Mesothelial cell of epicardium (in vitro differentiated cells): ENCODE data around the gene SKA3. TPM values are rescaled to one million over a fixed set of nuclear protein-coding genes. Genes with fewer than 3 reads are reported as not detected.
"Not testable (repeated sequence)": the region's sequence is repeated elsewhere in the genome, so short reads cannot be mapped to it uniquely, and the experiment has no call there.

Experiments used
- DNase-seq, 2 experiments: peaks; one replicate each; pipeline ENCODE4 v3.0.0; 2021; ENCODE audit warnings: low spot score in 2 of 2; ENCODE audit not compliant: unreplicated experiment in 2 of 2
- H3K27ac Mint-ChIP-seq: 2 replicates; pipeline ENCODE4 v1.8.0; 2021; ENCODE audit warnings: mixed read lengths
- H3K27me3 Mint-ChIP-seq: 2 replicates; pipeline ENCODE4 v1.8.0; 2021; ENCODE audit warnings: low read depth, mixed read lengths
- H3K36me3 Mint-ChIP-seq: 2 replicates; pipeline ENCODE4 v1.8.0; 2021; ENCODE audit warnings: mixed read lengths
- H3K4me1 Mint-ChIP-seq: 2 replicates; pipeline ENCODE4 v1.8.0; 2021; ENCODE audit warnings: mixed read lengths
- H3K4me3 Mint-ChIP-seq: 2 replicates; pipeline ENCODE4 v1.8.0; 2021; ENCODE audit warnings: mild to moderate bottlenecking, moderate library complexity, mixed read lengths
- H3K9me3 Mint-ChIP-seq: 2 replicates; pipeline ENCODE4 v1.8.0; 2021; ENCODE audit warnings: mixed read lengths
- CTCF ChIP-seq: fragments of 200-600 bp; sonication (generic); IDR thresholded peaks from one replicate; pipeline ENCODE4 v1.5.0; 2021; ENCODE audit warnings: antibody characterized with exemption; ENCODE audit not compliant: unreplicated experiment
- total RNA-seq: library from RNA; stranded (reverse); gene quantifications from 3 replicates; pipeline ENCODE4 v1.2.1, GENCODE V29; 2021

SKA3 gene
- total RNA-seq, 1 donor from 2014 or later: 9.3 TPM

GRCh38 chr13:21147827-21148226 is 28.5 kb downstream of the SKA3 start:
- no peak for TF ChIP-seq CTCF
- peaks cover 18% of the 10 kb centered on the region for H3K36me3 Mint-ChIP-seq
- H3K27ac Mint-ChIP-seq: no peak overlapping the region
- H3K4me1 Mint-ChIP-seq: peaks cover 7% of the 10 kb centered on the region
- no peak overlapping the region for H3K4me3 Mint-ChIP-seq
- H3K9me3 Mint-ChIP-seq: no peaks in the 10 kb centered on the region
- H3K27me3 Mint-ChIP-seq: no peaks in the 10 kb centered on the region
- no peak for DNase-seq

- H3K9me3 Mint-ChIP-seq: no peaks in the 10 kb centered on the region
- peak overlapping the region; percentile 51 for H3K4me3 Mint-ChIP-seq
- no peaks in the 10 kb centered on the region for H3K27me3 Mint-ChIP-seq
- no peak for DNase-seq
- TF ChIP-seq CTCF: no peak
- H3K36me3 Mint-ChIP-seq: peaks cover 20% of the 10 kb centered on the region
- peaks cover 23% of the 10 kb centered on the region for H3K4me1 Mint-ChIP-seq
- peak overlapping the region; percentile 40 for H3K27ac Mint-ChIP-seq
Measured at GRCh38 chr13:21142766-21143165, 33.6 kb downstream of the SKA3 start.

GRCh38 chr13:21139374-21139773 is 37.0 kb downstream of the SKA3 start:
- TF ChIP-seq CTCF: no peak
- Mint-ChIP-seq H3K27me3 (no peaks in the 10 kb centered on the region), H3K4me1 (peaks cover 23% of the 10 kb centered on the region), H3K36me3 (peaks cover 15% of the 10 kb centered on the region), H3K4me3 (peak overlapping the region; percentile 98), H3K27ac (peak overlapping the region; percentile 98), H3K9me3 (peaks cover 3% of the 10 kb centered on the region)
- no peak for DNase-seq

- Mint-ChIP-seq H3K27ac (peak overlapping the region; percentile 50), H3K27me3 (no peaks in the 10 kb centered on the region), H3K9me3 (peaks cover 3% of the 10 kb centered on the region), H3K4me1 (peaks cover 24% of the 10 kb centered on the region), H3K36me3 (peaks cover 11% of the 10 kb centered on the region), H3K4me3 (peak overlapping the region; percentile 55)
- no peak for DNase-seq
- no peak for TF ChIP-seq CTCF
Measured at GRCh38 chr13:21138561-21138960, 37.8 kb downstream of the SKA3 start.

GRCh38 chr13:21137696-21138095 is 38.7 kb downstream of the SKA3 start:
- Mint-ChIP-seq H3K27me3 (no peaks in the 10 kb centered on the region), H3K27ac (no peak overlapping the region), H3K9me3 (peaks cover 3% of the 10 kb centered on the region), H3K36me3 (peaks cover 4% of the 10 kb centered on the region), H3K4me1 (peaks cover 16% of the 10 kb centered on the region), H3K4me3 (no peak overlapping the region)
- DNase-seq: no peak
- TF ChIP-seq CTCF: no peak

GRCh38 chr13:21135833-21136232 is 40.5 kb downstream of the SKA3 start:
- not testable (repeated sequence) for H3K36me3 Mint-ChIP-seq, H3K9me3 Mint-ChIP-seq, H3K27me3 Mint-ChIP-seq, H3K4me3 Mint-ChIP-seq, H3K27ac Mint-ChIP-seq, DNase-seq
- peaks cover 12% of the 10 kb centered on the region for H3K4me1 Mint-ChIP-seq
